Renal cortical epithelial cell (primary cell): Measurements from ENCODE around the gene SOX5. TPM values are rescaled to one million over a fixed set of nuclear protein-coding genes. Genes with fewer than 3 reads are reported as not detected.
"Not testable (repeated sequence)": the region's sequence is repeated elsewhere in the genome, so short reads cannot be mapped to it uniquely, and the experiment has no call there.

Source experiments
- DNase-seq: peaks from one replicate; pipeline ENCODE4 v3.0.0-alpha.2; 2011; ENCODE audit warnings: low read depth
- total RNA-seq: library from RNA; depleted of rRNA; stranded (reverse); fragments of >200 nt; gene quantifications from 2 replicates; pipeline ENCODE4 v1.2.3, GENCODE V29; 2014

SOX5 gene
- total RNA-seq, 1 donor from 2014 or later: 1.0 TPM

DNA sequence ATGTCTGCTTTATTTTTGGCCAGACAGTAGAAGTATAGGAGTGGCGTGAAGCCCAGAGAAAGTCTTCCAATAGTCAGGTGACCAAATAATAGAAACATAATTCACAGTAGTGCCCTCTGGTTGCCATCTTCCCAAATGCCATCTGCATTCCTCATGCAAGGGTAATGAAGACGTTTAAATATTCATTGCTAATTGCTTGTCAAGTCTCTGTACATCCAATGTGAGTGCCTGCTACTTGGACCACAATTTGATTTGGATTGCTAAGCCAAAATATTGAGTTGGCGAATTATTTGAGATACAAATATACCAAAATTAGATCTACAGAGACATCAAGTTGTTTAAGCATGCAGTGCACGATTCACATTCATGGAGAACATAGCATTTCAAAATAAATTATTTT lies 402.7 kb downstream of the SOX5 start:
- DNase-seq: no peak

DNA sequence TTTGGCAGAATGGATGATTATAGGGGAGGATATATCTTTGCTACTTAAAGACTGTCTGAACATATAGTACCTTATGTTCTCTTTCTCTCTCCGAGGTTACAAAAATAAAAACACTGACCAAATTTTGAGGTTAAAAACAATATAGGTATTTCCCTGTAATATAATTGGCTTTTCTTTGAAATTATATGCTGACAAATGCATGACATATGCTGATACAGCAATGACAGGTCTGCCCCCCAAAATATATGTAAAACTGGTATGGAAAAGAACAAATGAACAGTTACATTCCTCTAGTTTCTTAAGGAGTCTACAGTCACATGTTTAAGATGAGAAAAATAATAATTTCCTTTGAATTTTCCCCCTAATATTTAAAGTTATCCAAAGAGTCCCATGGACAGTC lies 405.7 kb downstream of the SOX5 start:
- no peak for DNase-seq

DNA sequence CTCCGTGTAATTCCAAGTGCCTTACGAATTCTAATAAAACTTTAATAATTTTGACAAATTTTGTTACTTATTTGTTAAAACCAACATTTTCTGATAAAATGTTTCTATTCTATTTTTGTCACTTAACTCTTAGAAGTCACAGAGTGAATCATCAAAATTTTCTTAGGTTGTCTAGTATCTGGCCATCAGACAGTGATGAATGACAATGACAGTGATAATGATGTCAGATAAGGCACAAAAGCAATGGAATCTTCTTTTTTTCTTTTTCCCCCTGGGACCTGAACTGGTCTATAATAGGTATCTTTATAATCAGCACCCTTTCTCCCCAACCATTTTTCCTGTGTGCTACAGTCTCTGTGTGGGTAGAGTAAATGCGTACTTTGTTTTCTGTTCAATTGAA lies 407.3 kb downstream of the SOX5 start:
- no peak for DNase-seq

DNA sequence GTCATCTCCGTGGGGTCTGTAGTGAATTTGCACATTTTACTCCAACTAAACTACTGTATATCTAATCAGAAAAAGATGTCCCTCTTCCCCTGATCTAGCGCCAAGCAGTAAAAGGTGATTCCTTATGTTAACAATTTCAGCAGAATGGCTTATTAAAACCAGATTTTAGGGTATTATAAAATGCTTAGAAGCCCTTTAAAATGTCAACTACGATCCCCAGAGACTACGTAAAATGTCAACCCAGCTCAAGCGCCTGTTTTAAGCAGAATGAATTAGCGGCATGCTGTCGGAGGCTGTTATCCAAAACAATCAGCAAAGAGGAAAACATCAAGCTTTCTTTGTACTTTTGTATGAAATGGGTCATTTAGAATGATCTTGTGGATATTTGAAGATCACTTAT lies 408.9 kb downstream of the SOX5 start:
- DNase-seq: no peak

DNA sequence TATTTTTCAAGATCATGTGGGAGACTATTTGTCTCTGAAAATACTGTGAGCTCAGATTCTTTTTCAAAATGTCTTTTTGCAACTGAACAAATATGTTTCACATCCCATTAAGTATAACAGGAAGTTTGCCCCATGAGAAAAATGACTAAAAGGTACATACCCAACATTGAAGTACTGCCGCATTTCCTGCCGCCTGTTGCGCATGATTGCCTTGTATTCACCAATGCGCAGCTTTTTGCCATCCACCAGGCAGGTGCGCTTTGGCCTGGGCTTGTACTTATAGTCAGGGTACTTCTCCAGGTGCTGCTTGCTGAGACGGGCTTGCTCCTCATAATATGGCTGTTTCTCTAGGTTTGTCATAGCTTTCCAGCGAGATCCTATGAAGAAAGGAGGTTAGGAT lies 413.2 kb downstream of the SOX5 start:
- no peak for DNase-seq

DNA sequence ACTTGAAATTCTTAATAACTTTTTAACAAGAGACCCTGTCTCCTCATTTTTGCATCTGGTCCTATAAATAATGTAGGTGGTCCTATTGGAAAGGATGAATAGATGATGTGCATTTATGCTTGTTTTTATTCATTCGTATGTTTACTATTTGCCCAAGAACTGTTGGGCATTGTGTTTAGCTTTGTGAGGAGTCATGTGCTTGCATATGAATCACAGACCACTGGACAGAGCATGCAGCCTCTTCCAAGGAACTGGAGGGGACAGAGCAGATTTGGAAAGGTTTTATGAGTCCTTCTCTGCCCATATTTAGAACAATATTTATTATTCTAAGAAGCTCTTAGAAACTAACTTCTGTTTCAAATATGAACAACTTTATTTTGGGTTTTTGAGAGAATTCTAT lies 414.0 kb downstream of the SOX5 start:
- DNase-seq: no peak

DNA sequence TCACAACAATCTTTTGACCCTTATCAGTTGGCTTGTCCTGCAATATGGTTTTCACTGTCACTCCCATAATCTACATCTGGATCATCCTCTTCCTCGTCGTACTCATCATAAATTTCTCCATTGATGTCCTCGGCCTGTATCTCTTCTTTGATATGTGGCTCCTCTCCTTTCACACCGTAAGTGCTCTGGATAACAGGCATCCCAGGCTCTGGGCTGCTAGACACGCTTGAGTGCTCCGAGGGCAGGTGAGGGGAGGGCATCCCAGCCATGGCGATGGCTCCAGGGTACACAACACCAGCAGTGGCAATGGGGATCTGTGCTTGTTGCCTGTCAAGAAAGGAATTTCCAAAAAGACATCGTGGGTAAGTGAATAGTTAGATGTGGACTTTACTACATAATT lies 415.3 kb downstream of the SOX5 start:
- DNase-seq: no peak

DNA sequence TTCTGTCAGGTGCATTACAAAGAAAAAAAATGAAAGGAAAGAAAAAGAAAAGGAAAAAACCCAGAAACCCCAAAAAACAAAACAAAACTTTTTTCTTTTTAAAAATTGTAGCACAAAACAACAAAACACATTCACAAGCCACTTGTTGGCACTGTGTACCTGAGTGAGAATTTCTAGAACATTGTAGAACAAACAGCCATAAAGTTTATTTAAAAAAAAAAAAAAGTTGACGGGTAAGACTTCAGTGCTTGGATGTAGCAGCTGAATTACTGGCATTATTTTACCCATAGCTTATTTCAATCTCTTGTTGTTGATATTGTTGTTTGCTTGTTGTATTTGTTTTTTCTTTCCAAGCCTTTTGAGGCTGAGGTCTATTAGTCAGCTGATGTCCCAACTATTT lies 415.8 kb downstream of the SOX5 start:
- no peak for DNase-seq

DNA sequence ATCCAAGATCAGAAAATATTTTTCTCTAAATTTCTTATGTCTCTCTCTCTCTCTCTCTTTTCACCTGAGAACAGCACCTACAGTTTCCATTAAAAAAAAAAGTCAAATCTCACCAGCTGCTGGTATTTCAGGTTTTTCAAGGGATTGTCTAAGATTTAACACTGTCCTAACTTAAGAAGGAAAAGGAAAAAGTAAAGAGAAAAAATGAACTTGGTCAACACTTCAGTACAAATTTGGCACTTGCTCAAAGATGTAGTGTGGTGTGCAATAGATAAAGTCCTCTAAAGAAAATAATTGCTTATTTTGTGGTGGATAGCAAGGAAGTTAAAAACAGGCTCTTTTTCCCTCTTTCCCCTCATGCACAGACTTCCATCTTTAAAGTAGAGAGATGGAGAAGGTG lies 416.2 kb downstream of the SOX5 start:
- no peak for DNase-seq

DNA sequence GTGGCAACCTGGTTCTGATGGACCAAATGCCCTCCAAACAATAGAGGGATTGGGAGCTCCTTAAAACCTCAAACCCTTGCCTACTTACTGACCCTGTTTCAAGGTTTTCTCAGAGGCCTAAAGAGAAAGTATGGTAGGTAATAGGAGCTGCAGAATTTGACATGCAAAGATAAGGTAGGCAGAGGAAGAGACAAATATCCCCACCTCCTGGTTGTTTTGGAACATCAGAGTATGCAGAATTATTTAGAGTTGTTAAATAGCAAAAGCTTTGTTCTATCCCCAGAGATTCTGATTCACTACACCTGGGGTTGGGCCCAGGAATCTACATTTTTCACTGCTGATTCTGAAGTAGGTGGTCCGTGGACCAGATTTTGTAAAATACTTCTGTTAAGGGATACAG lies 421.2 kb downstream of the SOX5 start:
- no peak for DNase-seq

DNA sequence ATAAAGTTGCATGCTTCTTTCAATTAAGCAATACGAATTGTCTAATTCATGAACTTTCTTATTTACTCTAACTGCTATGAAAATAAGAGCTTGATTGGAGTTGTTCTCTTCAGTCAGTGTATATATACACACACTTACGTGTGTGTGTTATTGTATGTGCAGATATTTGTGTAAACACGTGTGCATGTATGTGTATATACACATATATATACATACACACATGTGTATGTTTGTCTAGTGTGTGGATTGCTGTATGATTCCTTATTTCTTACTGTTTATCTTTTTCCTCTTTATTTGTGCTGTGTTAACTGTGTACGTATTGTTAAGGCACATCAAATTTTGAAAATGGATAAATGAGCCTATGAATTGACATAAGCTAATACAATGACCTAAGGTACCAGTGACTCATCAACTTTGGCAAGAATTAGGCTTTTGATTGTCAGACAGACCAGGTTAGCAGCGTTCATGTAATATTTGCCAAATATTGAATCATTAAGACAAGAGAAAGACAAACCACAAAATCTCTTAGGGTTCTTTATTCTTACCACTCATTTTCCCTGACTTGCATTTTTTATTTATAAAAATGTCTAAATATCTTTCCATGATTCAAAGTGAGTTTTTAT lies 423.9 kb downstream of the SOX5 start:
- DNase-seq: peak; percentile 6

DNA sequence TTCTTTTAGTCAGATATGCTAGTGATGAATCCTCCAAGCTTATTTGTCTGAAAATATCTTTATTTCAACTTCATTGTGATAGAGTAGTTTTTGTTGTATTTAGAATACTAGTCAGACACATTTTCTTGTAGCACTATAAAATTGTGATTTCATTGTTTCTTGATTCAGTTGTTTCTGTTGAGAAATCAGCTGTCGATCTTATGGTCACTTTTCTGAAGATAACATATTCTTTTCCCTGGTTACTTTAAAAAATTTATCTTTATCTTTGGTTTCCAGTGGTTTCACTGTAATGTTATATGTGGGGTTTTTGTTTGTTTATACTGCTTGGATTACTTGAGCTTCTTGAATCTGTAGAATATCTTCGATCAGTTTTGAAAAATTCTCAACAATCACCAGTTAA lies 426.1 kb downstream of the SOX5 start:
- DNase-seq: peak; percentile 11

DNA sequence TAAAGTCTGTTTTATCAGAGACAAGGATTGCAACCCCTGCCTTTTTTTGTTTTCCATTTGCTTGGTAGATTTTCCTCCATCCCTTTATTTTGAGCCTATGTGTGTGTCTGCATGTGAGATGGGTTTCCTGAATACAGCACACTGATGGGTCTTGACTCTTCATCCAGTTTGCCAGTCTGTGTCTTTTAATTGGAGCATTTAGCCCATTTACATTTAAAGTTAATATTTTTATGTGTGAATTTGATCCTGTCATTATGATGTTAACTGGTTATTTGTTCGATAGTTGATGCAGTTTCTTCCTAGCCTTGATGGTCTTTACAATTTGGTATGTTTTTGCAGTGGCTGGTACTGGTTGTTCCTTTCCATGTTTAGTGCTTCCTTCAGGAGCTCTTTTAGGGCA lies 430.0 kb downstream of the SOX5 start:
- not testable (repeated sequence) for DNase-seq

DNA sequence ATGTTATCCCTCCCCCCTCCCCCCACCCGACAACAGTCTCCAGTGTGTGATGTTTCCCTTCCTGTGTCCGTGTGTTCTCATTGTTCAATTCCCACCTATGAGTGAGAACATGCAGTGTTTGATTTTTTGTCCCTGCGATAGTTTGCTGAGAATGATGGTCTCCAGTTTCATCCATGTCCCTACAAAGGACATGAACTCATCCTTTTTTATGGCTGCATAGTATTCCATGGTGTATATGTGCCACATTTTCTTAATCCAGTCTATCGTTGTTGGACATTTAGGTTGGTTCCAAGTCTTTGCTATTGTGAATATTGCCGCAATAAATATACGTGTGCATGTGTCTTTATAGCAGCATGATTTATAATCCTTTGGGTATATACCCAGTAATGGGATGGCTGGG lies 433.7 kb downstream of the SOX5 start:
- not testable (repeated sequence) for DNase-seq

DNA sequence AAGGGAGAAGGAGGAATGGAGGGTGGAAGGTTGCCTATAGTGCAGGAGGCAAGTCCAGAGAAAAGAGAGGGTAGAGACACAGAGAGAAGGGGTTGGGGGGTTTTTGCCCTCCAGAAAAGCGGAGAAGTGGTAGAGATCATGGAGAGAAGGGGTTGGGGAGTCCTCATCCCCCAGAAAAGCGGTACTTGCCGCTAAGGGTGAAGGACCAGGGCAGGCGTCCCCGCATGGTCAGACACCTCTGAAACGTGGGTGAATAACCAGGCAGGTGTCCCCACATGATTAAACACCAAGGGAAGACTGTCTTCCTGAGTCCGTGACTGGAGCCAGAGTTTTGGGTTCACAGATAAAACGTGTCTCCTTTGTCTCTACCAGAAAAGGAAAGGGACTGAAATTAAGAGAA lies 439.0 kb downstream of the SOX5 start:
- no peak for DNase-seq

DNA sequence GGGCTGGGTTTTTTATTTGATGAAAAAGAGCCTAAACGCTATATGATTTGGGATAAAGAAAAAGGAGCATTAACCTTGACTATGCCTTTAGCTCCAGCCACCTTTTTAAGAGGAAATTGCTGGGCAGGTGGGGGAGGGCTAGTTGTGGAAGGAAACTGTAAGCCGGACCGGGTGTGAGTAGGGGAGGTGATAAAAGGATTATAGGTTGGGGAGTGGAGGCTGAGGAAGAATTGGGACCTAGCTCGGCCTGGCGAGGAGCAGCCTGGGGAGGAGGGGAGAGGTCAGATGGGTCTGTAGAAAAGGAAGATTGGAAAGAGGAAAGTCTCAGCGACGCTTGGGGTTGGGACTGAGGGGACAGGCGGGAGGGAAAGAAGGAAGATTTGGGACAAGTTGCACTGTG lies 439.6 kb downstream of the SOX5 start:
- DNase-seq: not testable (repeated sequence)

DNA sequence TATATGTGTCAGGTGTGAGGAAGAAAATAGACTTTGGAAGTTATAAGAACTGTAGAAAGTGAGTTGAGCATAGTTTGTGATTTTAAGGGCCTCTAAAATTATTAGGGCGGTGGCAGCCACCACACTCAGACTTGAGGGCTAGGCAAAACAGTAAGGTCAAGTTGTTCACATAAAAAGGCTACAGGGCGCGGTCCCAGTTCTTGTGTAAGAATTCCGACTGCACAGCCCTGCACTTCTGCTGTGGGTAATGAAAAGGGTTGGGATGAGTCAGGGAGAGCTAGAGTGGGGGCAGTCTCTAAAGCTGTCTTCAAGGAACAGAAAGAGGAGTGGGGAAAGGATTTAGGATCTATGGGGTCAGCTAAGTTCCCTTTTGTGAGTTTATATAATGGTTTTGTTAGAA lies 441.7 kb downstream of the SOX5 start:
- not testable (repeated sequence) for DNase-seq

DNA sequence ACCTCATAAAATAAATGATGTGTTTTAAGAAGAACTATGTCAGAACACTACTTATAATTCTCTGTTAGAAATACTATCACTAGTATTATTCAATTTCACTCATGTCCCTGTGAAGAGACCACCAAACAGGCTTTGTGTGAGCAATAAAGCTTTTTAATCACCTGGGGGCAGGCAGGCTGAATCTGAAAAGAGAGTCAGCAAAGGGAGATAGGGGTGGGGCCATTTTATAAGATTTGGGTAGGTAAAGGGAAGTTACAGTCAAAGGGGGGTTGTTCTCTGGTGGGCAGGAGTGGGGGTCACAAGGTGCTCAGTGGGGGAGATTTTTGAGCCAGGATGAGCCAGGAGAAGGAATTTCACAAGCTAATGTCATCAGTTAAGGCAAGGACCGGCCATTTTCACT lies 443.7 kb downstream of the SOX5 start:
- DNase-seq: not testable (repeated sequence)

DNA sequence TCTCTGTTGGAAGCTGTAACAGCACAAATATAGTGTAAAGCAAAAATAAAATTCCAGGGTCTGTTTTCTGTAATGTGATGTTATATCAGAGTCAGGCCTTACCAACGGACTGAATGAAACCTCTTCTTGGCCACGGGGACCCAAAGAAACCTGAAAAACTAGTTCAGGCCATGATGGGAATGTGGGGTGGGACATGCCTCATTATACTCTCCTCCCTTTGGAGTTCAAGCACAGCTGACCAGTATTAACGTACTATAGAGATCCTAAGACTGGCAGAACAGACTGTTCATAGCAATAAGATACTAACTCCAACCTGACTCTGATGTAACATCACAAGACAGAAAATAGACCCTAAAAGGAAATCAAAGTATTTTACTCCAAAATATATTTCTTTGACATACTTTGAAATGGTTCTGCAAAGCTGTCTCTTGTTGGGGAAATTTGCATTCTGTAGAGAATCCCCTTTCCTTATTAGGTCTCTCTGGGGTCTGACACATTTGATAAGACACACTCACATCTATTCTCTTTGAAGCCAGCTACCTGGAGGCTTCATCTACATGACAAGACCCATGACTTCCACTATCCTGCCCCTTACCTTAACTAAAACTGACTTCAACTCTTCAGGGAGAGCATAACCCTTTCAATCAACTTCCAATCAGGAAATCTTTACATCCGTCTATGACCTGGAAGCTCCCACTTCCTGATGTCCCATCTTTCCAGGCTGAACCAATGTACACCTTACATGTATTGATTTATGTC lies 444.6 kb downstream of the SOX5 start:
- no peak for DNase-seq

DNA sequence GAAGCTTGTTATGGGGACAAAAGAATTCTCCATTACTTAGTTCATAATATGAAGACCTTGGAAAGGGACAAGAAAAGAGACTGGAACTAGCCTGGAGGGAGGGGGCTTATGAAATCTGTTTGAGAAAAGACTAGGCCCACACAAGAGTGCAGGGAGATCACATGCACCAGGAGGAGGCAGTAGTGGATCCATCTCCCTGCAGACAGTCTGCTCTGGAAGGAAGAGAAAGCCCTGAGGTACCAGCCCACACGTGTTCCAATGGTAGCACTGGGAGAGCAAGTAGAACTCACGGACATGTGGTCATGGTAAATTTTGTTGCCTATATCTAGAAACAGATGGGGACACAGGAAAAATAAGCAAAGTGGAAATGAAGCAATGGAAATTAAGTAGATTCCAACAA lies 445.4 kb downstream of the SOX5 start:
- DNase-seq: no peak

DNA sequence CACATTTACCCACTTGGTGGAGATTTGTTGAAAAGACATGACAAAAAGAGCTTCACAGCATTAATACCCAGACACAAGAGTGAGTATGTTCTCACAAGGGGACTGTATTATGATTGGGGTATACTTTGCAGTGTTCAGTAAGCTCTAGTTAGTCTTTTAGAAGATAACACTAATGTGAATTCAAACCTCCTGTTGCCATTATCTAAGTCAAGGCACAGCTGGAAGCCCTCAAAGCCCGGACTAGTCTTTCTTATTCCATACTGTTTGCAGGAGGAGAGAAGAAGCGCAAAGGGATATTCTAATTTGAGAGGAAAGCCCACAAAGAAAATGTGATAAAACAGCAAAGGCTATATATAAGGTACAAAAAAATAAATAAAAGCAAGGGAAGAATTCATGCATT lies 445.9 kb downstream of the SOX5 start:
- DNase-seq: no peak

DNA sequence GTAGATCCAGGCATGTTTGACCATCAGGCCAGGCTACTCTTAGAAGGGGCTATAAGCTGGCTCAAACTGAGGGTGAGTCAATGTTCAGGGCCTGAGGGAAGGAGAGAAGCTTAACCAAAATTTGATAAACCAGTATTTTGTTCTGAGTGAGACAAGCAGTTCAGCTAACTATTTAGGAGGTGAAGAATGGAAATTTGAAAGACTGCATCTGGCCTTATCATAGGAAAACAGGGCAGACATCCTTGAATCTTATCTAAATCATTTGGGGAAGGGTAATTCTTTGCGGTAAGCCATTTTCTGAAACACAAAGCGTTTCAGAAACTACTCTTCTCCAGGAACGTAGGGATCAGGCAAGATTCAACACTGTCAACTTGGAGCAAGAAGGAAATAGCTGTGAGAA lies 447.2 kb downstream of the SOX5 start:
- no peak for DNase-seq

DNA sequence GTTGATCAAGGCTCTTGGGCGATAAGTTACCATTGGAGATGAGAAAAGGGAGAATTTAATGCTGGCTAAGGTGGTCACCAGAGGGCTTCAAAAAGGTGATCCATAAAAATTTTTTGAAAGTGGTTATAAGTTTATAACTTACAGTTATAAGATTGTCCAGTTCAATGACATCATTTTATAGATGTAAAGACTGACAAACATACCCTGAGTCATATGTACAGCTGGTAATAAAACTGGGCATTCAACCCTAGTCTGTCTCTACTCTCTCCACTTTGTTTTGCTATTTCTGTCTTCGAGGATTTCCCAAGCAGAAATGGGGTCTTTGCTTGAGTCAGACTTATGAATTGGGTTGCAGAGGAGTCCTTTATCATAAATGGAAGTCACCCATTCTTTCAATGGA lies 454.0 kb downstream of the SOX5 start:
- DNase-seq: no peak

DNA sequence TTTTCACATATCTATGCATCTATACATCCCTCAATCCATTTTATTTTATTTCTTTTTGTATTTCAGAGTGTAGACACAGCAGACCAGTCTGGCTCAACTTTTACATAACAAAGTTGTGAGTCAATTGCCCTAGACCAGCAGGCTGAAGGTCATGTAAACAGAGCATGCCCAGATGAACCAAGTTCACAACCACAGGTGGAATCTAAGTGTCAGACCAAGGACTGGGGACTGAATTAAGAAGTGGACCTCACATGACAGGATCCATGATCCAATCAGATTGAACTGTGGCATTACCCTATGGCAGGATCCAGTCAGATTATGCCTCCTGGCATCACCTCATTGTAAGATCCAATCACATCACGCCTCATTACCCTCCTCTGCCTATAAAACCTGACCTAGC lies 455.8 kb downstream of the SOX5 start:
- peak; percentile 18 for DNase-seq
